Raji (cell line): ENCODE measurements around the gene WDR53.
A peak's percentile ranks its signal among the peaks of the same experiment; 100 is the strongest.

ENCODE experiments used
- POLR2A ChIP-seq: IDR thresholded peaks from 2 replicates; pipeline ENCODE4 v1.6.1; 2011; ENCODE audit warnings: low read depth, low read length, control low read depth; ENCODE audit not compliant: insufficient read depth

The WDR53 gene

GRCh38 chr3:196569003-196569516, 706 bp upstream of the WDR53 start:
- TF ChIP-seq POLR2A = no peak

GRCh38 chr3:196563721-196564225, 4.6 kb downstream of the WDR53 start:
- TF ChIP-seq POLR2A = no peak

- no peak for TF ChIP-seq POLR2A
Observed at GRCh38 chr3:196559826-196560225, 8.5 kb downstream of the WDR53 start.

GRCh38 chr3:196558476-196558875, 9.9 kb downstream of the WDR53 start:
- no peak for TF ChIP-seq POLR2A

GRCh38 chr3:196557236-196557635, 11.1 kb downstream of the WDR53 start:
- TF ChIP-seq POLR2A = no peak

GRCh38 chr3:196555295-196555694, 13.1 kb downstream of the WDR53 start:
- TF ChIP-seq POLR2A = no peak

- no peak for TF ChIP-seq POLR2A
Observed at GRCh38 chr3:196554205-196554604, 14.1 kb downstream of the WDR53 start.

- TF ChIP-seq POLR2A = no peak
Observed at GRCh38 chr3:196553551-196553950, 14.8 kb downstream of the WDR53 start.

- no peak for TF ChIP-seq POLR2A
Observed at GRCh38 chr3:196552253-196552652, 16.1 kb downstream of the WDR53 start.

DNA sequence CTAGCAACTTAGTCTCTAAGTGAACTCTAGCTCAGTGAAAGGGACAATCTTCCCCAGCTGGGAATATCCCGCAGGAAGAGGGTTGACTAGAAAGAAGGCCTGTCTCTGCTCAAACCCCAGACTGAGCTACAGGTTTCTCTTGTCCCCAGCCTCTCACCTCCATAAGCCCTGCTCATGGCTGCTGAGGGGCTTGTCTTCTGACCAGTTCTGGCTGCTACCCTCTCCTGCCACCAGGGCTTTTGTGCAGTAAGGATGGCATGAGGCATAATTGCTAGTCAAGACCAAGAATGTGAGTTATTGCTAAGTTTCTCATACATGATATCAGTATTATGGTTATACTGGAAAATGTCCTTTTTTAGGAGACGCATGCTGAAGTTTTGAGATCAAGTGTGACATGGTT, 21.3 kb downstream of the WDR53 start:
- TF ChIP-seq POLR2A = no peak

- TF ChIP-seq POLR2A = no peak
Observed at GRCh38 chr3:196546537-196546936, 21.8 kb downstream of the WDR53 start.

DNA sequence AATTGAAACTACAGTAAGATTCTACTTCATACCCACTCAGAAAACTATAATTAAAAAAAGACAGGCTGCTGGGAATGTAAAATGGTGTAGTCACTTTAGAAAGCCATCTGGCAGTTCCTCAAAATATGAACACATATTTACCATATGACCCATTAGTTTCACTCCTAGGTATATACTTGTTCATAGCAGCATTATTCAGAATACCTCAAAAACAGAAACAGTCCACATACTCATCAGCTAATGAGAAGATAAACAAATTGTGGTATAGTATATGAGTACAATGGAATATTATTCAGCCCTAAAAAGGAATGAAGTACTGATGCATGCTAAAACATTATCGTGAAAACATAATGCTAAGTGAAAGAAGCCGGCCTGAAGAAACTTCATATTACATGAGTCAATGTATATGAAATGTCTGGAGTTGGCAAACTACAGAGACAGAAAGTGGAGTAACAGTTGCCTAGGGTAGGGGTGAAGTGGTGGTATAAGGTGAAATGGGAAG, 23.8 kb downstream of the WDR53 start:
- no peak for TF ChIP-seq POLR2A

- TF ChIP-seq POLR2A = no peak
Observed at GRCh38 chr3:196541684-196542445, 26.5 kb downstream of the WDR53 start.

- no peak for TF ChIP-seq POLR2A
Observed at GRCh38 chr3:196537319-196537984, 30.9 kb downstream of the WDR53 start.

- no peak for TF ChIP-seq POLR2A
Observed at GRCh38 chr3:196533260-196533681, 35.1 kb downstream of the WDR53 start.

DNA sequence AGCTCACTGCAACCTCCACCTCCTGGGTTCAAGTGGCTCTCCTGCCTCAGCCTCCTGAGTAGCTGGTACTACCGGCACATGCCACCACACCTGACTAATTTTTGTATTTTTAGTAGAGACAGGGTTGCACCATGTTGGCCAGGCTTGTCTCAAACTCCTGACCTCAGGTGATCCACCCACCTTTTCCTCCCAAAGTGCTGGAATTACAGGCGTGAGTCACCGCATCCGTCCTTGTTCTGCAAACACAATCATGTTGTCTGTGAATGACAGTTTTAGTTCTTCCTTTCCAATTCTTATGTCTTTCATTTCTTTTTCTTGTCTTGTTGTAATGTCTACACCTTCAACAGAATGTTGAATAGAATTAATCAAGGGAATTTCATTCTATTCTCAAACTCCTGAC, 36.9 kb downstream of the WDR53 start:
- no peak for TF ChIP-seq POLR2A

GRCh38 chr3:196528639-196529233, 39.6 kb downstream of the WDR53 start:
- TF ChIP-seq POLR2A = peak; percentile 76
